ENCODE data around the gene MSH5. TPM values are rescaled to one million over a fixed set of nuclear protein-coding genes. Genes with fewer than 3 reads are reported as not detected.

Gene MSH5
- total RNA-seq, 1 experiment from 2014 or later, result 7.1 TPM

Other genes with a start within 250 kb of the MSH5 start
- gene MICB, start 241.9 kb upstream of the MSH5 start, total RNA-seq (2014; rRNA removed; shearing (Covaris generic)), result 15.0 and 18.3 TPM in 2 replicates
- gene MCCD1, start 211.0 kb upstream of the MSH5 start, total RNA-seq (2014; rRNA removed; shearing (Covaris generic)), result 2.1 TPM in 1 of 2 replicates, not detected in the other
- gene DDX39B, start 198.0 kb upstream of the MSH5 start, total RNA-seq (2014; rRNA removed; shearing (Covaris generic)), result 771 and 792 TPM in 2 replicates
- gene ATP6V1G2, start 193.4 kb upstream of the MSH5 start, total RNA-seq (2014; rRNA removed; shearing (Covaris generic)), result 3.8 and 4.9 TPM in 2 replicates
- gene NFKBIL1, start 192.4 kb upstream of the MSH5 start, total RNA-seq (2014; rRNA removed; shearing (Covaris generic)), result 19.8 and 24.9 TPM in 2 replicates
- gene LTA, start 167.7 kb upstream of the MSH5 start, total RNA-seq (2014; rRNA removed; shearing (Covaris generic)), result not detected in 2 replicates
- gene TNF, start 164.4 kb upstream of the MSH5 start, total RNA-seq (2014; rRNA removed; shearing (Covaris generic)), result 0.14 TPM in 1 of 2 replicates, not detected in the other
- gene LTB, start 157.6 kb upstream of the MSH5 start, total RNA-seq (2014; rRNA removed; shearing (Covaris generic)), result 0.51 TPM in 1 of 2 replicates, not detected in the other
- gene LST1, start 153.7 kb upstream of the MSH5 start, total RNA-seq (2014; rRNA removed; shearing (Covaris generic)), result not detected in 2 replicates
- gene NCR3, start 147.0 kb upstream of the MSH5 start, total RNA-seq (2014; rRNA removed; shearing (Covaris generic)), result not detected in 2 replicates
- 36.6 and 57.5 TPM in 2 replicates for gene AIF1, start 124.8 kb upstream of the MSH5 start, total RNA-seq (2014; rRNA removed; shearing (Covaris generic))
- 62.1 and 62.4 TPM in 2 replicates for gene PRRC2A, start 119.3 kb upstream of the MSH5 start, total RNA-seq (2014; rRNA removed; shearing (Covaris generic))
- 257 and 311 TPM in 2 replicates for gene BAG6, start 87.3 kb upstream of the MSH5 start, total RNA-seq (2014; rRNA removed; shearing (Covaris generic))
- 2.3 and 3.6 TPM in 2 replicates for gene APOM, start 84.1 kb upstream of the MSH5 start, total RNA-seq (2014; rRNA removed; shearing (Covaris generic))
- gene C6orf47, start 79.2 kb upstream of the MSH5 start, total RNA-seq (2014; rRNA removed; shearing (Covaris generic)), result 12.4 and 16.2 TPM in 2 replicates
- 24.9 and 31.6 TPM in 2 replicates for gene GPANK1, start 75.0 kb upstream of the MSH5 start, total RNA-seq (2014; rRNA removed; shearing (Covaris generic))
- 105 and 107 TPM in 2 replicates for gene CSNK2B, start 73.9 kb upstream of the MSH5 start, total RNA-seq (2014; rRNA removed; shearing (Covaris generic))
- gene LY6G5B, start 70.0 kb upstream of the MSH5 start, total RNA-seq (2014; rRNA removed; shearing (Covaris generic)), result 2.0 TPM in 1 of 2 replicates, not detected in the other
- not detected in 2 replicates for gene LY6G5C, start 58.9 kb upstream of the MSH5 start, total RNA-seq (2014; rRNA removed; shearing (Covaris generic))
- 43.9 and 47.3 TPM in 2 replicates for gene ABHD16A, start 36.7 kb upstream of the MSH5 start, total RNA-seq (2014; rRNA removed; shearing (Covaris generic))
- gene LY6G6F, start 33.1 kb upstream of the MSH5 start, total RNA-seq (2014; rRNA removed; shearing (Covaris generic)), result 1.1 TPM in 1 of 2 replicates, not detected in the other
- gene LY6G6D, start 24.7 kb upstream of the MSH5 start, total RNA-seq (2014; rRNA removed; shearing (Covaris generic)), result not detected in 2 replicates
- gene LY6G6C, start 18.3 kb upstream of the MSH5 start, total RNA-seq (2014; rRNA removed; shearing (Covaris generic)), result not detected in 2 replicates
- gene MPIG6B, start 16.6 kb upstream of the MSH5 start, total RNA-seq (2014; rRNA removed; shearing (Covaris generic)), result not detected in 2 replicates
- 141 and 183 TPM in 2 replicates for gene DDAH2, start 10.7 kb upstream of the MSH5 start, total RNA-seq (2014; rRNA removed; shearing (Covaris generic))
- 868 and 869 TPM in 2 replicates for gene CLIC1, start 3.5 kb upstream of the MSH5 start, total RNA-seq (2014; rRNA removed; shearing (Covaris generic))
- 13.0 and 15.4 TPM in 2 replicates for gene SAPCD1, start 22.7 kb downstream of the MSH5 start, total RNA-seq (2014; rRNA removed; shearing (Covaris generic))
- gene VWA7, start 37.3 kb downstream of the MSH5 start, total RNA-seq (2014; rRNA removed; shearing (Covaris generic)), result 0.78 and 1.7 TPM in 2 replicates
- gene VARS1, start 55.7 kb downstream of the MSH5 start, total RNA-seq (2014; rRNA removed; shearing (Covaris generic)), result 133 and 152 TPM in 2 replicates
- gene LSM2, start 67.0 kb downstream of the MSH5 start, total RNA-seq (2014; rRNA removed; shearing (Covaris generic)), result 64.0 and 104 TPM in 2 replicates
- gene HSPA1L, start 75.3 kb downstream of the MSH5 start, total RNA-seq (2014; rRNA removed; shearing (Covaris generic)), result 0.75 and 0.98 TPM in 2 replicates
- gene HSPA1A, start 75.5 kb downstream of the MSH5 start, total RNA-seq (2014; rRNA removed; shearing (Covaris generic)), result 0.25 TPM in 1 of 2 replicates, not detected in the other
- gene HSPA1B, start 87.7 kb downstream of the MSH5 start, total RNA-seq (2014; rRNA removed; shearing (Covaris generic)), result 201 and 209 TPM in 2 replicates
- 212 and 231 TPM in 2 replicates for gene NEU1, start 122.8 kb downstream of the MSH5 start, total RNA-seq (2014; rRNA removed; shearing (Covaris generic))
- 0.18 and 0.41 TPM in 2 replicates for gene SLC44A4, start 139.0 kb downstream of the MSH5 start, total RNA-seq (2014; rRNA removed; shearing (Covaris generic))
- gene EHMT2, start 157.7 kb downstream of the MSH5 start, total RNA-seq (2014; rRNA removed; shearing (Covaris generic)), result 57.7 and 95.3 TPM in 2 replicates
- 20.0 and 22.3 TPM in 2 replicates for gene ZBTB12, start 162.1 kb downstream of the MSH5 start, total RNA-seq (2014; rRNA removed; shearing (Covaris generic))
- gene C2, start 187.7 kb downstream of the MSH5 start, total RNA-seq (2014; rRNA removed; shearing (Covaris generic)), result 0.98 and 3.7 TPM in 2 replicates
- not detected in 2 replicates for gene CFB, start 206.1 kb downstream of the MSH5 start, total RNA-seq (2014; rRNA removed; shearing (Covaris generic))
- gene NELFE, start 219.0 kb downstream of the MSH5 start, total RNA-seq (2014; rRNA removed; shearing (Covaris generic)), result 183 and 198 TPM in 2 replicates
- 41.0 and 43.4 TPM in 2 replicates for gene SKIC2, start 219.2 kb downstream of the MSH5 start, total RNA-seq (2014; rRNA removed; shearing (Covaris generic))
- 4.3 and 7.1 TPM in 2 replicates for gene DXO, start 232.1 kb downstream of the MSH5 start, total RNA-seq (2014; rRNA removed; shearing (Covaris generic))
- gene C4A, start 242.1 kb downstream of the MSH5 start, total RNA-seq (2014; rRNA removed; shearing (Covaris generic)), result 0.98 and 1.2 TPM in 2 replicates

Measured in G401 (cell line).